Spleen (tissue), 11 donors: ENCODE results near the gene TCOF1. TPM values are rescaled to one million over a fixed set of nuclear protein-coding genes. Genes with fewer than 3 reads are reported as not detected.
"Not testable (repeated sequence)": the region's sequence is repeated elsewhere in the genome, so short reads cannot be mapped to it uniquely, and the experiment has no call there.

Experiments used
- DNase-seq: peaks from one replicate; pipeline ENCODE4 v3.0.0-alpha.2; 2020
- H3K27ac ChIP-seq, 8 donors: fragments of 200-600 bp; sonication (generic) in 7 of 8; 1 replicate in 4 of 8; 2 replicates in 4 of 8; pipeline versions ENCODE4 v1.5.0 to v1.8.0; 2016 to 2021; ENCODE audit warnings: inconsistent platforms in 4 of 8, mild to moderate bottlenecking in 4 of 8, moderate library complexity in 1 of 8
- H3K27me3 ChIP-seq, 7 donors: fragments of 200-600 bp; sonication (generic) in 6 of 7; replicated peaks in 1 of 7; 1 replicate in 4 of 7; 2 replicates in 3 of 7; pipeline versions ENCODE4 v1.5.0 to v1.8.0; 2016 to 2021; ENCODE audit warnings: inconsistent platforms in 3 of 7, mild to moderate bottlenecking in 1 of 7
- H3K36me3 ChIP-seq, 6 donors: fragments of 200-600 bp; sonication (generic) in 5 of 6; 1 replicate in 4 of 6; 2 replicates in 2 of 6; pipeline versions ENCODE4 v1.5.0 to v1.8.0; 2016 to 2021; ENCODE audit warnings: inconsistent platforms in 2 of 6
- H3K4me1 ChIP-seq, 6 donors: fragments of 200-600 bp; sonication (generic) in 5 of 6; 1 replicate in 3 of 6; 2 replicates in 3 of 6; pipeline versions ENCODE4 v1.5.0 to v1.8.0; 2016 to 2021; ENCODE audit warnings: inconsistent platforms in 3 of 6
- H3K4me3 ChIP-seq, 8 donors: fragments of 200-600 bp; sonication (generic) in 7 of 8; 1 replicate in 4 of 8; 2 replicates in 4 of 8; pipeline versions ENCODE4 v1.5.0 to v1.8.0; 2016 to 2021; ENCODE audit warnings: inconsistent platforms in 4 of 8, mild to moderate bottlenecking in 4 of 8, moderate library complexity in 2 of 8
- H3K9me3 ChIP-seq, 8 donors: fragments of 200-600 bp; sonication (generic) in 7 of 8; 1 replicate in 4 of 8; 2 replicates in 4 of 8; pipeline versions ENCODE4 v1.5.0 to v1.8.0; 2016 to 2021; ENCODE audit warnings: inconsistent platforms in 4 of 8
- POLR2A ChIP-seq, 3 donors: fragments of 450-650 bp; IDR thresholded peaks; one replicate each; pipeline ENCODE4 v1.5.1; 2017; ENCODE audit warnings: antibody characterized with exemption in 3 of 3, mild to moderate bottlenecking in 1 of 3
- POLR2AphosphoS5 ChIP-seq, 3 donors: sonication (generic); formaldehyde crosslinking; IDR thresholded peaks; one replicate each; pipeline ENCODE4 v1.5.1; 2017; ENCODE audit warnings: antibody characterized with exemption in 3 of 3
- WGBS, 5 donors: extraction: QIAGEN DNeasy Blood & Tissue Kit in 3 of 5; methylation state at CpG; one replicate each; pipeline versions ENCODE4 v1.1.5 to v1.1.7; 2013 to 2018; 5-methylcytosine and 5-hydroxymethylcytosine counted together
- intact Hi-C: fragments of 100-400 bp; cut with DNase I; formaldehyde crosslinking; loops from one replicate; pipeline ENCODE4 v1.15.0; 2023; ENCODE audit warnings: low total_unique reads
- polyA plus RNA-seq, 3 donors: library from polyadenylated mRNA; stranded (reverse); fragments of 200-250 nt; gene quantifications; one replicate each; pipeline ENCODE4 v1.2.1, GENCODE V29; 2013
- total RNA-seq, 7 donors: library from RNA; depleted of rRNA in 3 of 7; stranded (reverse); fragments of >200 nt in 3 of 7; fragmentation: NEBNext Ultra II Directional in 4 of 7; extraction: Animal tissue kit (Norgen Biotek cat#: 25700) in 4 of 7; gene quantifications; one replicate each; pipeline versions ENCODE4 v1.1.0 to v1.2.1, GENCODE V29; 2016 to 2021
- TF ChIP-seq, protein P1 (sequence below), 11 experiments: fragments of 200-600 bp in 7 of 11; fragments of 450-650 bp in 4 of 11; sonication (generic) in 4 of 11; IDR thresholded peaks in 8 of 11; conservative IDR thresholded peaks in 3 of 11; 1 replicate in 7 of 11; 2 replicates in 4 of 11; pipeline versions ENCODE4 v1.4.0 to v1.8.0; 2016 to 2021; ENCODE audit warnings: antibody characterized with exemption in 11 of 11, inconsistent platforms in 4 of 11, mild to moderate bottlenecking in 1 of 11
- donor health status: healthy with polysubstance abuse.
- donor health status: DM: no; HTN: no; CAD: no; lungs with moderate emphysema.
- donor health status: DM: no; HTN: no; CAD: no.
- donor health status: Bipolar disorder and iron deficiency.
- donor health status: healthy.
- donor health status: DM: no; HTN: no; CAD: no.
- donor health status: DM: yes; HTN: yes; CAD: no.

TCOF1 gene
- total and polyA plus RNA-seq, 10 donors, result 15.3 to 44.3 (median 33.0) TPM

DNA sequence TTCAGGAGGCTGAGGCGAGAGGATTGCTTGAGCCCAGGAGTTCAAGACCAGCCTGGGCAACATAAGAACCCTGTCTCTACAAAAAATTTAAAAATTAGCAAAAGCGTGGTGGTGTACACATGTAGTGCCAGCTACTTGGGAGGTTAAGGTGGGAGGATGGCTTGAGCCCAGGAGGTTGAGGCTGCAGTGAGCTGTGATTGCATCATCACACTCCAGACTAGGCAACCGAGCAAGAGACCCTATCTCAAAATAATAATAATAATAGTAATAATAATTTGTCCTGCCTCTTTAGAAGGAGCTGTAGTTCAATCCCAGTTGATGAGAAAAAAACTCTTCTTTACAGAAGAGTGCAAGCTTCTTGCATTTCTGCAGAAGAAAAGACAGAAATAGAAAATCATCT, 65.3 kb downstream of the TCOF1 start:
- Histone ChIP-seq H3K27ac (peak overlapping the region in 1 of 8 donors; percentile 33), H3K36me3 (no peaks in the 10 kb centered on the region), H3K4me3 (no peak overlapping the region), H3K9me3 (no peaks in the 10 kb centered on the region), H3K27me3 (no peaks in the 10 kb centered on the region), H3K4me1 (peaks cover 0 to 42% (median 12%) of the 10 kb centered on the region in 6 donors)
- intact Hi-C loops, result no loop called here
- no peak for TF ChIP-seq POLR2A (IDR thresholded peaks at IDR 0.05)
- TF ChIP-seq, protein P1, sequence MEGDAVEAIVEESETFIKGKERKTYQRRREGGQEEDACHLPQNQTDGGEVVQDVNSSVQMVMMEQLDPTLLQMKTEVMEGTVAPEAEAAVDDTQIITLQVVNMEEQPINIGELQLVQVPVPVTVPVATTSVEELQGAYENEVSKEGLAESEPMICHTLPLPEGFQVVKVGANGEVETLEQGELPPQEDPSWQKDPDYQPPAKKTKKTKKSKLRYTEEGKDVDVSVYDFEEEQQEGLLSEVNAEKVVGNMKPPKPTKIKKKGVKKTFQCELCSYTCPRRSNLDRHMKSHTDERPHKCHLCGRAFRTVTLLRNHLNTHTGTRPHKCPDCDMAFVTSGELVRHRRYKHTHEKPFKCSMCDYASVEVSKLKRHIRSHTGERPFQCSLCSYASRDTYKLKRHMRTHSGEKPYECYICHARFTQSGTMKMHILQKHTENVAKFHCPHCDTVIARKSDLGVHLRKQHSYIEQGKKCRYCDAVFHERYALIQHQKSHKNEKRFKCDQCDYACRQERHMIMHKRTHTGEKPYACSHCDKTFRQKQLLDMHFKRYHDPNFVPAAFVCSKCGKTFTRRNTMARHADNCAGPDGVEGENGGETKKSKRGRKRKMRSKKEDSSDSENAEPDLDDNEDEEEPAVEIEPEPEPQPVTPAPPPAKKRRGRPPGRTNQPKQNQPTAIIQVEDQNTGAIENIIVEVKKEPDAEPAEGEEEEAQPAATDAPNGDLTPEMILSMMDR (IDR thresholded peaks at IDR 0.05 in 8 of 11, conservative IDR thresholded peaks at IDR 0.05 in 3 of 11), result no peak
- no peak for TF ChIP-seq POLR2AphosphoS5 (IDR thresholded peaks at IDR 0.05)
- no peak for DNase-seq
- 59 to 82% (median 75%) methylated on average over 3 of the region's 3 CpGs for WGBS, 5 donors

- H3K27ac ChIP-seq, H3K4me3 ChIP-seq, H3K36me3 ChIP-seq, H3K27me3 ChIP-seq, intact Hi-C loops, H3K9me3 ChIP-seq: not testable (repeated sequence)
- WGBS, 5 donors, result 95 to 97% (median 96%) methylated on average over 9 of the region's 9 CpGs
- H3K4me1 ChIP-seq, result peaks cover 0 to 37% (median 17%) of the 10 kb centered on the region in 6 donors
- peak; percentile 38 for DNase-seq
Measured at GRCh38 chr5:150426165-150426564, 68.7 kb downstream of the TCOF1 start.

GRCh38 chr5:150428106-150428876, 70.8 kb downstream of the TCOF1 start:
- peak overlapping the region in 6 of 8 donors; percentile 29 to 63 (median 44) for H3K27ac ChIP-seq
- no peak overlapping the region for H3K4me3 ChIP-seq
- intact Hi-C loops, result no loop called here
- no peaks in the 10 kb centered on the region for H3K36me3 ChIP-seq
- WGBS, 5 donors, result 61 to 81% (median 67%) methylated on average over 15 to 18 of the region's 18 CpGs
- H3K9me3 ChIP-seq, result no peaks in the 10 kb centered on the region
- TF ChIP-seq, protein P1 (IDR thresholded peaks at IDR 0.05 in 8 of 11, conservative IDR thresholded peaks at IDR 0.05 in 3 of 11), result no peak
- TF ChIP-seq POLR2AphosphoS5 (IDR thresholded peaks at IDR 0.05) (peak in 2 of 3 donors; percentile 46 to 64), POLR2A (IDR thresholded peaks at IDR 0.05) (no peak)
- peak; percentile 85 for DNase-seq
- H3K27me3 ChIP-seq, result no peaks in the 10 kb centered on the region
- H3K4me1 ChIP-seq, result peaks cover 0 to 45% (median 27%) of the 10 kb centered on the region in 6 donors

- intact Hi-C loops, result no loop called here
- H3K27ac ChIP-seq, result peak overlapping the region in 4 of 8 donors; percentile 49 to 80 (median 64)
- no peaks in the 10 kb centered on the region for H3K36me3 ChIP-seq
- H3K9me3 ChIP-seq, result no peaks in the 10 kb centered on the region
- H3K27me3 ChIP-seq, result no peaks in the 10 kb centered on the region
- H3K4me1 ChIP-seq, result peaks cover 2 to 52% (median 30%) of the 10 kb centered on the region in 6 donors
- TF ChIP-seq POLR2AphosphoS5 (IDR thresholded peaks at IDR 0.05) (no peak), POLR2A (IDR thresholded peaks at IDR 0.05) (no peak)
- TF ChIP-seq, protein P1 (IDR thresholded peaks at IDR 0.05 in 8 of 11, conservative IDR thresholded peaks at IDR 0.05 in 3 of 11), result no peak
- no peak for DNase-seq
- no peak overlapping the region for H3K4me3 ChIP-seq
- 84 to 97% (median 89%) methylated on average over 3 to 5 of the region's 5 CpGs for WGBS, 5 donors
Measured at GRCh38 chr5:150428978-150429377, 71.5 kb downstream of the TCOF1 start.
